Stimulated activated CD8-positive, alpha-beta memory T cell treated with anti-CD3 and anti-CD28 coated beads, Interleukin-4, amount 100 ng/mL, for 4 hours (primary cell): ENCODE results near the gene ARFGAP3.

Source experiments
- DNase-seq, 2 donors: peaks; one replicate each; pipeline ENCODE4 v3.0.0-alpha.2; 2020; ENCODE audit warnings: low read depth in 2 of 2, low spot score in 1 of 2

The ARFGAP3 gene

GRCh38 chr22:42856865-42857704 lies at the start of gene ARFGAP3:
Gene ARFGAP3, minus strand, starts transcription at chr22:42857273. Its CDS starts 91 bp downstream, at chr22:42857182.
- peak; percentile 91 for DNase-seq

- no peak for DNase-seq
These were observed 48.7 kb upstream of the ARFGAP3 start for GRCh38 chr22:42905702-42906183.

GRCh38 chr22:42905217-42905616 lies 48.1 kb upstream of the ARFGAP3 start:
- DNase-seq = no peak

- no peak for DNase-seq
These were observed 47.0 kb upstream of the ARFGAP3 start for GRCh38 chr22:42904050-42904449.

- DNase-seq = no peak
These were observed 45.9 kb upstream of the ARFGAP3 start for GRCh38 chr22:42902875-42903510.

GRCh38 chr22:42901790-42902508 lies 44.9 kb upstream of the ARFGAP3 start:
- DNase-seq = no peak

GRCh38 chr22:42897960-42898359 lies 40.9 kb upstream of the ARFGAP3 start:
- DNase-seq = no peak

GRCh38 chr22:42895541-42895981 lies 38.5 kb upstream of the ARFGAP3 start:
- no peak for DNase-seq

- DNase-seq = no peak
These were observed 38.0 kb upstream of the ARFGAP3 start for GRCh38 chr22:42895087-42895486.

GRCh38 chr22:42893371-42894150 lies 36.5 kb upstream of the ARFGAP3 start:
- no peak for DNase-seq

GRCh38 chr22:42892571-42893316 lies 35.7 kb upstream of the ARFGAP3 start:
- DNase-seq = no peak

- no peak for DNase-seq
These were observed 35.1 kb upstream of the ARFGAP3 start for GRCh38 chr22:42892156-42892555.

GRCh38 chr22:42891696-42892095 lies 34.6 kb upstream of the ARFGAP3 start:
- DNase-seq = no peak

- no peak for DNase-seq
These were observed 33.9 kb upstream of the ARFGAP3 start for GRCh38 chr22:42891008-42891407.

GRCh38 chr22:42889304-42889703 lies 32.2 kb upstream of the ARFGAP3 start:
- no peak for DNase-seq

- DNase-seq = no peak
These were observed 30.7 kb upstream of the ARFGAP3 start for GRCh38 chr22:42887523-42888507.

- DNase-seq = no peak
These were observed 30.0 kb upstream of the ARFGAP3 start for GRCh38 chr22:42887120-42887519.

- DNase-seq = no peak
These were observed 28.4 kb upstream of the ARFGAP3 start for GRCh38 chr22:42885446-42885845.
